GM23338 (cell line): ENCODE measurements around the gene ZNF354C. TPM values are rescaled to one million over a fixed set of nuclear protein-coding genes. Genes with fewer than 3 reads are reported as not detected.

Experiments
- ATAC-seq: fragments of 200-7000 bp; cut with Tn5 transposase; 3 replicates; pipeline ENCODE4 v1.9.1; 2020
- DNase-seq: peaks from one replicate; pipeline ENCODE4 v3.0.0-alpha.2; 2015; ENCODE audit warnings: low spot score
- H2AFZ ChIP-seq: fragments of 200-600 bp; sonication (generic); 2 replicates; pipeline ENCODE4 v1.8.0; 2016; ENCODE audit warnings: antibody characterized with exemption, mild to moderate bottlenecking, moderate library complexity
- H3F3A ChIP-seq: fragments of 200-600 bp; sonication (generic); replicated peaks from 2 replicates; pipeline ENCODE4 v1.8.0; 2017; ENCODE audit warnings: antibody characterized with exemption, mixed run types, low read depth
- H3K27ac ChIP-seq: fragments of 200-600 bp; sonication (generic); 2 replicates; pipeline ENCODE4 v1.6.1; 2016; ENCODE audit warnings: low read depth
- H3K27me3 ChIP-seq: fragments of 200-600 bp; sonication (generic); 2 replicates; pipeline ENCODE4 v1.8.0; 2016; ENCODE audit warnings: mild to moderate bottlenecking, mixed run types, moderate library complexity; ENCODE audit not compliant: insufficient read depth
- H3K36me3 ChIP-seq: fragments of 200-600 bp; sonication (generic); 2 replicates; pipeline ENCODE4 v1.8.0; 2016; ENCODE audit warnings: mild to moderate bottlenecking; ENCODE audit not compliant: insufficient read depth
- H3K4me1 ChIP-seq: fragments of 200-600 bp; sonication (generic); 2 replicates; pipeline ENCODE4 v1.8.0; 2016; ENCODE audit warnings: mild to moderate bottlenecking, moderate library complexity; ENCODE audit not compliant: insufficient read depth
- H3K4me2 ChIP-seq: fragments of 200-600 bp; sonication (generic); 2 replicates; pipeline ENCODE4 v1.7.1; 2017; ENCODE audit warnings: mixed run types
- H3K4me3 ChIP-seq: fragments of 200-600 bp; sonication (generic); 2 replicates; pipeline ENCODE4 v1.6.1; 2016; ENCODE audit warnings: mixed run types
- H3K79me2 ChIP-seq: fragments of 200-600 bp; sonication (generic); replicated peaks from 2 replicates; pipeline ENCODE4 v1.8.0; 2017; ENCODE audit warnings: mild to moderate bottlenecking; ENCODE audit not compliant: insufficient read depth
- H3K9me2 ChIP-seq: fragments of 200-600 bp; sonication (generic); 2 replicates; pipeline ENCODE4 v1.8.0; 2017; ENCODE audit not compliant: insufficient read depth
- H4K20me1 ChIP-seq: fragments of 200-600 bp; sonication (generic); replicated peaks from 2 replicates; pipeline ENCODE4 v1.8.0; 2017; ENCODE audit warnings: mild to moderate bottlenecking; ENCODE audit not compliant: insufficient read depth
- H3K27ac Mint-ChIP-seq: 2 replicates; pipeline ENCODE4 v1.8.0; 2020; ENCODE audit warnings: inconsistent platforms, mild to moderate bottlenecking, moderate library complexity, mixed read lengths
- H3K27me3 Mint-ChIP-seq: 3 replicates; pipeline ENCODE4 v1.8.0; 2022; ENCODE audit warnings: low read depth, mild to moderate bottlenecking, moderate library complexity, mixed read lengths, inconsistent platforms; ENCODE audit not compliant: insufficient read depth, poor library complexity
- H3K36me3 Mint-ChIP-seq: 3 replicates; pipeline ENCODE4 v1.8.0; 2021; ENCODE audit warnings: low read depth, mild to moderate bottlenecking, inconsistent platforms, moderate library complexity, mixed read lengths
- H3K4me1 Mint-ChIP-seq: 3 replicates; pipeline ENCODE4 v1.8.0; 2020; ENCODE audit warnings: mild to moderate bottlenecking, inconsistent platforms, mixed read lengths
- H3K4me3 Mint-ChIP-seq: 3 replicates; pipeline ENCODE4 v1.8.0; 2021; ENCODE audit warnings: moderate library complexity, mild to moderate bottlenecking, inconsistent platforms, mixed read lengths
- H3K9me3 Mint-ChIP-seq: 3 replicates; pipeline ENCODE4 v1.8.0; 2020; ENCODE audit warnings: moderate library complexity, mild to moderate bottlenecking, inconsistent platforms, mixed read lengths
- EZH2 ChIP-seq: fragments of 200-600 bp; sonication (generic); IDR thresholded peaks from one replicate; pipeline ENCODE4 v1.8.0; 2017; ENCODE audit warnings: antibody characterized with exemption, mild to moderate bottlenecking, low read depth; ENCODE audit not compliant: unreplicated experiment
- EZH2phosphoT487 ChIP-seq: fragments of 200-600 bp; sonication (generic); IDR thresholded peaks from one replicate; pipeline ENCODE4 v1.8.1; 2018; ENCODE audit warnings: antibody characterized with exemption; ENCODE audit not compliant: unreplicated experiment
- JUNB ChIP-seq: IDR thresholded peaks from one replicate; pipeline ENCODE4 v1.6.1; 2016; ENCODE audit warnings: antibody characterized with exemption; ENCODE audit not compliant: unreplicated experiment
- NANOG ChIP-seq: IDR thresholded peaks from 2 replicates; pipeline ENCODE4 v1.6.1; 2016; ENCODE audit warnings: antibody characterized with exemption, borderline replicate concordance
- STAT1 ChIP-seq: IDR thresholded peaks from one replicate; pipeline ENCODE4 v1.6.1; 2016; ENCODE audit warnings: antibody characterized with exemption; ENCODE audit not compliant: unreplicated experiment
- ZNF114 ChIP-seq: fragments of 250-450 bp; sonication (Bioruptor Pico); IDR thresholded peaks from 2 replicates; pipeline ENCODE4 v1.5.0; 2020; ENCODE audit warnings: mild to moderate bottlenecking, moderate library complexity
- polyA plus RNA-seq: library from polyadenylated mRNA; unstranded; fragments of >200 nt; fragmentation: Nextera tagmentation; extraction: Ambion mirVana; gene quantifications from 2 replicates; pipeline ENCODE4 v1.2.1, GENCODE V29; 2016
- total RNA-seq: library from RNA; depleted of rRNA; stranded (reverse); fragments of >200 nt; shearing (Covaris generic); gene quantifications from 2 replicates; pipeline ENCODE4 v1.2.3, GENCODE V29; 2014
- TF ChIP-seq, protein P1 (sequence below): fragments of 250-450 bp; sonication (Bioruptor Pico); IDR thresholded peaks from 2 replicates; pipeline ENCODE4 v1.5.0; 2020; ENCODE audit warnings: mild to moderate bottlenecking, moderate library complexity
- TF ChIP-seq, protein P2 (sequence below): IDR thresholded peaks from one replicate; pipeline ENCODE4 v1.6.1; 2018; ENCODE audit warnings: antibody characterized with exemption; ENCODE audit not compliant: unreplicated experiment
- TF ChIP-seq, protein P3 (sequence below), 2 experiments: fragments of 200-600 bp in 1 of 2; sonication (generic) in 1 of 2; conservative IDR thresholded peaks; 2 replicates each; pipeline versions ENCODE4 v1.5.1 to v1.6.1; 2016 to 2017; ENCODE audit warnings: antibody characterized with exemption in 2 of 2, low read depth in 2 of 2, mild to moderate bottlenecking in 2 of 2, moderate library complexity in 1 of 2
- TF ChIP-seq, protein P4 (sequence below): IDR thresholded peaks from 2 replicates; pipeline ENCODE4 v1.6.1; 2016; ENCODE audit warnings: antibody characterized with exemption

Gene ZNF354C
- total and polyA plus RNA-seq, 2 experiments from 2014 or later, result 1.6 to 11.3 TPM

DNA sequence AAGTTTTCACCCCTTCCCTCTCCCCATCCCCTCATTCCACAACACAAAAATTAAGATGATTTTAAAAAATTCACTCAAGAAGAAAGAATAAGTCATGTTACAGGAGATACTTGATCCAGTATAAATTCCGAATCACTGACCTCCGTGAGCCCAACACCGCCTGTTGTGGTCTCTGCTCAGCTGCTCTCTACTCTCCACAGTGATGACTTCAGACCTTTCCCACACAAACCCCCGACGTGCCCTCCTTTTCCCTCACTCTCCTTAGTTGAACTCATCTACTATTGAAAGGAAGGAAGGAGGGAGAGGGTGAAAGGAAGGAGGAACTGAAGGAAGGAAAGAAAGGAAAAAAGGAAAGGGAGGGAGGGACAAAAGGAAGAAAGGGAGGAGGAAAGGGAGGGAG, 55.1 kb downstream of the ZNF354C start (continued):
- TF ChIP-seq, protein P1, sequence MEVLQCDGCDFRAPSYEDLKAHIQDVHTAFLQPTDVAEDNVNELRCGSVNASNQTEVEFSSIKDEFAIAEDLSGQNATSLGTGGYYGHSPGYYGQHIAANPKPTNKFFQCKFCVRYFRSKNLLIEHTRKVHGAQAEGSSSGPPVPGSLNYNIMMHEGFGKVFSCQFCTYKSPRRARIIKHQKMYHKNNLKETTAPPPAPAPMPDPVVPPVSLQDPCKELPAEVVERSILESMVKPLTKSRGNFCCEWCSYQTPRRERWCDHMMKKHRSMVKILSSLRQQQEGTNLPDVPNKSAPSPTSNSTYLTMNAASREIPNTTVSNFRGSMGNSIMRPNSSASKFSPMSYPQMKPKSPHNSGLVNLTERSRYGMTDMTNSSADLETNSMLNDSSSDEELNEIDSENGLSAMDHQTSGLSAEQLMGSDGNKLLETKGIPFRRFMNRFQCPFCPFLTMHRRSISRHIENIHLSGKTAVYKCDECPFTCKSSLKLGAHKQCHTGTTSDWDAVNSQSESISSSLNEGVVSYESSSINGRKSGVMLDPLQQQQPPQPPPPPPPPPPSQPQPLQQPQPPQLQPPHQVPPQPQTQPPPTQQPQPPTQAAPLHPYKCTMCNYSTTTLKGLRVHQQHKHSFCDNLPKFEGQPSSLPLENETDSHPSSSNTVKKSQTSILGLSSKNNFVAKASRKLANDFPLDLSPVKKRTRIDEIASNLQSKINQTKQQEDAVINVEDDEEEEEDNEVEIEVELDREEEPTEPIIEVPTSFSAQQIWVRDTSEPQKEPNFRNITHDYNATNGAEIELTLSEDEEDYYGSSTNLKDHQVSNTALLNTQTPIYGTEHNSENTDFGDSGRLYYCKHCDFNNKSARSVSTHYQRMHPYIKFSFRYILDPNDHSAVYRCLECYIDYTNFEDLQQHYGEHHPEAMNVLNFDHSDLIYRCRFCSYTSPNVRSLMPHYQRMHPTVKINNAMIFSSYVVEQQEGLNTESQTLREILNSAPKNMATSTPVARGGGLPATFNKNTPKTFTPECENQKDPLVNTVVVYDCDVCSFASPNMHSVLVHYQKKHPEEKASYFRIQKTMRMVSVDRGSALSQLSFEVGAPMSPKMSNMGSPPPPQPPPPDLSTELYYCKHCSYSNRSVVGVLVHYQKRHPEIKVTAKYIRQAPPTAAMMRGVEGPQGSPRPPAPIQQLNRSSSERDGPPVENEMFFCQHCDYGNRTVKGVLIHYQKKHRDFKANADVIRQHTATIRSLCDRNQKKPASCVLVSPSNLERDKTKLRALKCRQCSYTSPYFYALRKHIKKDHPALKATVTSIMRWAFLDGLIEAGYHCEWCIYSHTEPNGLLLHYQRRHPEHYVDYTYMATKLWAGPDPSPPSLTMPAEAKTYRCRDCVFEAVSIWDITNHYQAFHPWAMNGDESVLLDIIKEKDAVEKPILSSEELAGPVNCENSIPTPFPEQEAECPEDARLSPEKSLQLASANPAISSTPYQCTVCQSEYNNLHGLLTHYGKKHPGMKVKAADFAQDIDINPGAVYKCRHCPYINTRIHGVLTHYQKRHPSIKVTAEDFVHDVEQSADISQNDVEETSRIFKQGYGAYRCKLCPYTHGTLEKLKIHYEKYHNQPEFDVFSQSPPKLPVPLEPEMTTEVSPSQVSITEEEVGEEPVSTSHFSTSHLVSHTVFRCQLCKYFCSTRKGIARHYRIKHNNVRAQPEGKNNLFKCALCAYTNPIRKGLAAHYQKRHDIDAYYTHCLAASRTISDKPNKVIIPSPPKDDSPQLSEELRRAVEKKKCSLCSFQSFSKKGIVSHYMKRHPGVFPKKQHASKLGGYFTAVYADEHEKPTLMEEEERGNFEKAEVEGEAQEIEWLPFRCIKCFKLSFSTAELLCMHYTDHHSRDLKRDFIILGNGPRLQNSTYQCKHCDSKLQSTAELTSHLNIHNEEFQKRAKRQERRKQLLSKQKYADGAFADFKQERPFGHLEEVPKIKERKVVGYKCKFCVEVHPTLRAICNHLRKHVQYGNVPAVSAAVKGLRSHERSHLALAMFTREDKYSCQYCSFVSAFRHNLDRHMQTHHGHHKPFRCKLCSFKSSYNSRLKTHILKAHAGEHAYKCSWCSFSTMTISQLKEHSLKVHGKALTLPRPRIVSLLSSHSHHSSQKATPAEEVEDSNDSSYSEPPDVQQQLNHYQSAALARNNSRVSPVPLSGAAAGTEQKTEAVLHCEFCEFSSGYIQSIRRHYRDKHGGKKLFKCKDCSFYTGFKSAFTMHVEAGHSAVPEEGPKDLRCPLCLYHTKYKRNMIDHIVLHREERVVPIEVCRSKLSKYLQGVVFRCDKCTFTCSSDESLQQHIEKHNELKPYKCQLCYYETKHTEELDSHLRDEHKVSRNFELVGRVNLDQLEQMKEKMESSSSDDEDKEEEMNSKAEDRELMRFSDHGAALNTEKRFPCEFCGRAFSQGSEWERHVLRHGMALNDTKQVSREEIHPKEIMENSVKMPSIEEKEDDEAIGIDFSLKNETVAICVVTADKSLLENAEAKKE (CRISPR knock-in tag), result no peak
- no peak for TF ChIP-seq EZH2phosphoT487
- no peak for TF ChIP-seq NANOG

DNA sequence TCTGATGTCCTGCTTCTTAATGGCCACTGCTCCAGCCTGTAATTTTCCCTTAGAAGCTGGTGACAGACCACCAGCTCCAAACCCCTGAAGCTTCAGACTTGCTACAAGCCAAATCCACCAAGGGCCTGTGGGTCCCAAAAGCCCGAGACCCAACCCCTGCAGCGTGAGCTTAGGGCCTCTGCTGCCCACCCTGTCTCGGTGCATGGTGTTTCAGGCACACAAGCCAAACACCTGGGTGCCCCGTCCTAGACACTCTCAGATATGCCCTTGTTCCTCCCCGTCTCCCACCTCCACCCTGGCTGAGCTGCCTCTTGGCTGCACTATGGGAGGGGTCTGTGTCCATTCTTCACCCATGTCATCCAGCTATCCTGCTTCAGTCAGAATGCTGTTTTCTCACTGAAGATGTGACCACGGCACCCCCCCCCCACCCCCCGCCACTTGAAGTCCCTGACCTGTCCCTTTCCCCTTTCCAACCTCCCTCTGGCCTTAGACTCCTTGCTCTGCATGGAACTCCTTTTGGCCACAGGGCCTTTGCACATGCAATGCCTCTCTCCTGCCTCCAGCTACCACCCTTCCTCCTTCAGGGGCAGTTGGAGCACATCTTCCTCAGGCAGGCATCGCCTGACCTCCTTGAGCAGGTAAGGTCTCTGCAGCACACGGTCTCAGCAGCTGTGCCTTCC, 55.8 kb downstream of the ZNF354C start:
- no peaks in the 10 kb centered on the region for H3K36me3 ChIP-seq
- H3K79me2 ChIP-seq, result no peaks in the 10 kb centered on the region
- no peak overlapping the region for H3K4me3 ChIP-seq
- H3K27ac ChIP-seq, result no peak overlapping the region
- no peaks in the 10 kb centered on the region for H4K20me1 ChIP-seq
- peaks cover 40% of the 10 kb centered on the region for H3K36me3 Mint-ChIP-seq
- H3K4me1 ChIP-seq, result no peaks in the 10 kb centered on the region
- H3K4me1 Mint-ChIP-seq, result no peaks in the 10 kb centered on the region; the same call in 2 of the 3 replicates
- H2AFZ ChIP-seq, result no peak overlapping the region
- H3K27me3 ChIP-seq, result no peaks in the 10 kb centered on the region
- H3K9me3 Mint-ChIP-seq, result peaks cover 96% of the 10 kb centered on the region
- DNase-seq (no peak), ATAC-seq (no peak)
- no peak overlapping the region for H3K4me2 ChIP-seq
- no peak overlapping the region for H3K27ac Mint-ChIP-seq
- H3K27me3 Mint-ChIP-seq, result peaks cover 2% of the 10 kb centered on the region
- H3K9me2 ChIP-seq, result no peaks in the 10 kb centered on the region
- no peak overlapping the region for H3K4me3 Mint-ChIP-seq
- no peaks in the 10 kb centered on the region for H3F3A ChIP-seq
- no peak for TF ChIP-seq STAT1
- TF ChIP-seq, protein P2, sequence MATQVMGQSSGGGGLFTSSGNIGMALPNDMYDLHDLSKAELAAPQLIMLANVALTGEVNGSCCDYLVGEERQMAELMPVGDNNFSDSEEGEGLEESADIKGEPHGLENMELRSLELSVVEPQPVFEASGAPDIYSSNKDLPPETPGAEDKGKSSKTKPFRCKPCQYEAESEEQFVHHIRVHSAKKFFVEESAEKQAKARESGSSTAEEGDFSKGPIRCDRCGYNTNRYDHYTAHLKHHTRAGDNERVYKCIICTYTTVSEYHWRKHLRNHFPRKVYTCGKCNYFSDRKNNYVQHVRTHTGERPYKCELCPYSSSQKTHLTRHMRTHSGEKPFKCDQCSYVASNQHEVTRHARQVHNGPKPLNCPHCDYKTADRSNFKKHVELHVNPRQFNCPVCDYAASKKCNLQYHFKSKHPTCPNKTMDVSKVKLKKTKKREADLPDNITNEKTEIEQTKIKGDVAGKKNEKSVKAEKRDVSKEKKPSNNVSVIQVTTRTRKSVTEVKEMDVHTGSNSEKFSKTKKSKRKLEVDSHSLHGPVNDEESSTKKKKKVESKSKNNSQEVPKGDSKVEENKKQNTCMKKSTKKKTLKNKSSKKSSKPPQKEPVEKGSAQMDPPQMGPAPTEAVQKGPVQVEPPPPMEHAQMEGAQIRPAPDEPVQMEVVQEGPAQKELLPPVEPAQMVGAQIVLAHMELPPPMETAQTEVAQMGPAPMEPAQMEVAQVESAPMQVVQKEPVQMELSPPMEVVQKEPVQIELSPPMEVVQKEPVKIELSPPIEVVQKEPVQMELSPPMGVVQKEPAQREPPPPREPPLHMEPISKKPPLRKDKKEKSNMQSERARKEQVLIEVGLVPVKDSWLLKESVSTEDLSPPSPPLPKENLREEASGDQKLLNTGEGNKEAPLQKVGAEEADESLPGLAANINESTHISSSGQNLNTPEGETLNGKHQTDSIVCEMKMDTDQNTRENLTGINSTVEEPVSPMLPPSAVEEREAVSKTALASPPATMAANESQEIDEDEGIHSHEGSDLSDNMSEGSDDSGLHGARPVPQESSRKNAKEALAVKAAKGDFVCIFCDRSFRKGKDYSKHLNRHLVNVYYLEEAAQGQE, result no peak
- TF ChIP-seq, protein P3, sequence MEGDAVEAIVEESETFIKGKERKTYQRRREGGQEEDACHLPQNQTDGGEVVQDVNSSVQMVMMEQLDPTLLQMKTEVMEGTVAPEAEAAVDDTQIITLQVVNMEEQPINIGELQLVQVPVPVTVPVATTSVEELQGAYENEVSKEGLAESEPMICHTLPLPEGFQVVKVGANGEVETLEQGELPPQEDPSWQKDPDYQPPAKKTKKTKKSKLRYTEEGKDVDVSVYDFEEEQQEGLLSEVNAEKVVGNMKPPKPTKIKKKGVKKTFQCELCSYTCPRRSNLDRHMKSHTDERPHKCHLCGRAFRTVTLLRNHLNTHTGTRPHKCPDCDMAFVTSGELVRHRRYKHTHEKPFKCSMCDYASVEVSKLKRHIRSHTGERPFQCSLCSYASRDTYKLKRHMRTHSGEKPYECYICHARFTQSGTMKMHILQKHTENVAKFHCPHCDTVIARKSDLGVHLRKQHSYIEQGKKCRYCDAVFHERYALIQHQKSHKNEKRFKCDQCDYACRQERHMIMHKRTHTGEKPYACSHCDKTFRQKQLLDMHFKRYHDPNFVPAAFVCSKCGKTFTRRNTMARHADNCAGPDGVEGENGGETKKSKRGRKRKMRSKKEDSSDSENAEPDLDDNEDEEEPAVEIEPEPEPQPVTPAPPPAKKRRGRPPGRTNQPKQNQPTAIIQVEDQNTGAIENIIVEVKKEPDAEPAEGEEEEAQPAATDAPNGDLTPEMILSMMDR (conservative IDR thresholded peaks at IDR 0.05; ENCODE audit: low read depth in 2 of 2), result no peak
- TF ChIP-seq EZH2, result no peak
- TF ChIP-seq, protein P4, sequence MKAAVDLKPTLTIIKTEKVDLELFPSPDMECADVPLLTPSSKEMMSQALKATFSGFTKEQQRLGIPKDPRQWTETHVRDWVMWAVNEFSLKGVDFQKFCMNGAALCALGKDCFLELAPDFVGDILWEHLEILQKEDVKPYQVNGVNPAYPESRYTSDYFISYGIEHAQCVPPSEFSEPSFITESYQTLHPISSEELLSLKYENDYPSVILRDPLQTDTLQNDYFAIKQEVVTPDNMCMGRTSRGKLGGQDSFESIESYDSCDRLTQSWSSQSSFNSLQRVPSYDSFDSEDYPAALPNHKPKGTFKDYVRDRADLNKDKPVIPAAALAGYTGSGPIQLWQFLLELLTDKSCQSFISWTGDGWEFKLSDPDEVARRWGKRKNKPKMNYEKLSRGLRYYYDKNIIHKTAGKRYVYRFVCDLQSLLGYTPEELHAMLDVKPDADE, result no peak
- no peak for TF ChIP-seq NANOG
- no peak for TF ChIP-seq ZNF114 (CRISPR knock-in tag)
- TF ChIP-seq EZH2phosphoT487, result no peak
- TF ChIP-seq JUNB, result no peak
